SH-SY5Y (cell line): ENCODE data around the gene RGS17.

Experiments used
- GATA2 ChIP-seq: IDR thresholded peaks from 2 replicates; pipeline ENCODE4 v1.6.1; 2011; ENCODE audit warnings: mild to moderate bottlenecking, low read depth, low read length
- GATA3 ChIP-seq: IDR thresholded peaks from 2 replicates; pipeline ENCODE4 v1.6.1; 2011; ENCODE audit warnings: low read depth, mild to moderate bottlenecking, low read length, moderate library complexity

DNA sequence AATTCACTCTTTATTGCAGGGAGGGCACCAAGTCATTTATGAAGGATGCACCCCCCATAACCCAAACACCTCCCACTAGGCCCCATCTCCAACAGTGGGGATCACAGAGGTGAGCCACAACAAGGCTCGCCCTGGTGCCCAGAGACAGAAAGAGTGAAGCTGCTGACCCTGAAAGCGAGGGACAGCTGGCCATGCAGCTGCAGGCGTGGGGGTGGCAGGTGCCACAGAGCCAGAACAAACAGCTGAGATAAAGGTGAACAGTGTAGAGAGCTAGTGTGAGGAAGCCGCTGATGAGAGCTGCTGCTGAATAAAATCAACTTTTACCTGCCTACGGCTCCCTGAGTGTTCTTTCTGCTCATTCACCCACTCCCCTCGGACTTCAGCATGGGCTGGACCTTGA is 18.8 kb upstream of the RGS17 start:
- TF ChIP-seq GATA2 (no peak), GATA3 (no peak)
